ENCODE results near the gene DOHH. TPM values are rescaled to one million over a fixed set of nuclear protein-coding genes. Genes with fewer than 3 reads are reported as not detected.

DOHH gene
- total and polyA plus RNA-seq, 2 donors (not counting 3 experiments of a cell fraction or from before 2014, with no cell fraction given): 8.7 to 15.2 TPM

DNA sequence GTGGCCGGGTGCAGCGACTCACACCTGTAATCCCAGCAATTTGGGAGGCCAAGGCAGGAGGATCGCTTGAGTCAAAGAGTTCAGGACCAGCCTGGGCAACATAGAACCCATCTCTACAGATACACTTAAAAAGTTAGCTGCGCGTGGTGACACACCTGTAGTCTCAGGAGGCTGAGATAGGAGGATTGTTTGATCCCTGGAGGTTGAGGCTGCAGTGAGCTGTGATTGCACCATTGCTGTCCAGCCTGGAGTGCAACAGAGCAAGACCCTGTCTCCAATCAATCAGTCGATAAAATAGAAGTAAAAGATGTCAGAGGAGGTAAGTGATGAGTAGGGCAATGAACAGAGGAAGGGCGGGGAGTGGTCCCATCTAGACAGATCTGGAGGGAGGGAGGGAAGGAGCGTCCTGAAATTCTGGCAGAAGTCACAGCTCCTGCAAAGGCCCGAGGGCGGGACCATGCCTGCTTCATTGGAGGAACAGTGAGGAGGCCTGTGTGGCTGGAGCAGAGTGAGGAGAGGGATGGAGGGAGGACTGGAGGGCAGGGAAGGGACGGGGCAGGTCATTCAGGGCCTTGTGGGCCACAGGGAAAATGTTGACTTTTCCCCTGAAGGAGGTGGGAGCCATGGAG lies 29.9 kb downstream of the DOHH start:
- dilution Hi-C loops (cut with MboI; ENCODE audit: extremely low pct_ligation_motif_present, low sequenced_read_pairs): no loop called here
- intact Hi-C loops (cut with micrococcal nuclease): loop anchor here (5.0 kb wide), 1 partner anchor 163 kb away; no protein-coding TSS in a partner anchor

More for the DNA sequence above, 29.9 kb downstream of the DOHH start:
- Histone ChIP-seq H3K9me3 (replicated peaks; ENCODE audit: control insufficient read depth, insufficient read depth, low read length) (no peaks in the 10 kb centered on the region), H2AFZ (ENCODE audit: low read depth, low read length) (no peak overlapping the region), H3K4me2 (ENCODE audit: insufficient read depth, low read length) (no peak overlapping the region), H4K20me1 (replicated peaks; ENCODE audit: control insufficient read depth, extremely low read depth, insufficient read depth, low read length) (no peaks in the 10 kb centered on the region), H3K36me3 (ENCODE audit: control insufficient read depth in 2 of 2, extremely low read depth in 1 of 2, insufficient read depth in 2 of 2, low read length in 2 of 2) (no peaks in the 10 kb centered on the region), H3K27ac (ENCODE audit: insufficient read depth, low read depth, low read length) (no peak overlapping the region), H3K4me1 (ENCODE audit: control insufficient read depth, extremely low read depth, insufficient read depth, low read length) (no peaks in the 10 kb centered on the region), H3K9me1 (replicated peaks; ENCODE audit: control insufficient read depth, extremely low read depth, insufficient read depth, low read length) (no peaks in the 10 kb centered on the region), H3K27me3 (ENCODE audit: control insufficient read depth in 2 of 2, insufficient read depth in 2 of 2, low read length in 2 of 2) (no peaks in the 10 kb centered on the region), H3K4me3 (replicated peaks in 1 of 3; ENCODE audit: insufficient read depth in 1 of 3, low read depth in 1 of 3, low read length in 3 of 3) (no peak overlapping the region), H3K79me2 (ENCODE audit: control insufficient read depth, insufficient read depth, low read length) (no peaks in the 10 kb centered on the region), H3K9ac (replicated peaks; ENCODE audit: extremely low read depth, insufficient read depth, low read length) (no peak overlapping the region)
- BruUV-seq (replicated peaks): no TSS peak
- POLR2A ChIA-PET: no interaction called here
- DNase-seq (ENCODE audit: low read depth, low spot score): no peak
- CTCF ChIA-PET: interaction anchor here (0.8 to 3.9 kb wide), 14 partner anchors 12 to 168 kb away, joined by 3 to 39 read pairs (median 4); partner anchors contain the start of gene SMIM44
- TF ChIP-seq MYC (IDR thresholded peaks at IDR 0.05; ENCODE audit: low read depth, low read length): no peak
- TF ChIP-seq GATA2 (IDR thresholded peaks at IDR 0.05; ENCODE audit: insufficient read depth, insufficient read length, low read depth, low read length): no peak
- TF ChIP-seq EZH2 (IDR thresholded peaks at IDR 0.05; ENCODE audit: borderline replicate concordance, low read depth, low read length, severe bottlenecking): no peak
- TF ChIP-seq, protein P1, sequence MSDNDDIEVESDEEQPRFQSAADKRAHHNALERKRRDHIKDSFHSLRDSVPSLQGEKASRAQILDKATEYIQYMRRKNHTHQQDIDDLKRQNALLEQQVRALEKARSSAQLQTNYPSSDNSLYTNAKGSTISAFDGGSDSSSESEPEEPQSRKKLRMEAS (IDR thresholded peaks at IDR 0.05; ENCODE audit: insufficient read depth, insufficient read length): no peak
- no peak for TF ChIP-seq FOS (IDR thresholded peaks at IDR 0.05; ENCODE audit: borderline replicate concordance, insufficient read depth, low read length)
- no peak for TF ChIP-seq POLR2A (IDR thresholded peaks at IDR 0.05; ENCODE audit: low read depth, low read length)
- TF ChIP-seq, protein P2, sequence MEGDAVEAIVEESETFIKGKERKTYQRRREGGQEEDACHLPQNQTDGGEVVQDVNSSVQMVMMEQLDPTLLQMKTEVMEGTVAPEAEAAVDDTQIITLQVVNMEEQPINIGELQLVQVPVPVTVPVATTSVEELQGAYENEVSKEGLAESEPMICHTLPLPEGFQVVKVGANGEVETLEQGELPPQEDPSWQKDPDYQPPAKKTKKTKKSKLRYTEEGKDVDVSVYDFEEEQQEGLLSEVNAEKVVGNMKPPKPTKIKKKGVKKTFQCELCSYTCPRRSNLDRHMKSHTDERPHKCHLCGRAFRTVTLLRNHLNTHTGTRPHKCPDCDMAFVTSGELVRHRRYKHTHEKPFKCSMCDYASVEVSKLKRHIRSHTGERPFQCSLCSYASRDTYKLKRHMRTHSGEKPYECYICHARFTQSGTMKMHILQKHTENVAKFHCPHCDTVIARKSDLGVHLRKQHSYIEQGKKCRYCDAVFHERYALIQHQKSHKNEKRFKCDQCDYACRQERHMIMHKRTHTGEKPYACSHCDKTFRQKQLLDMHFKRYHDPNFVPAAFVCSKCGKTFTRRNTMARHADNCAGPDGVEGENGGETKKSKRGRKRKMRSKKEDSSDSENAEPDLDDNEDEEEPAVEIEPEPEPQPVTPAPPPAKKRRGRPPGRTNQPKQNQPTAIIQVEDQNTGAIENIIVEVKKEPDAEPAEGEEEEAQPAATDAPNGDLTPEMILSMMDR (IDR thresholded peaks at IDR 0.05; ENCODE audit: extremely low read depth in 1 of 2, insufficient read depth in 1 of 2, low read depth in 1 of 2, low read length in 2 of 2): no peak
- no peak for TF ChIP-seq POLR2AphosphoS5 (IDR thresholded peaks at IDR 0.05; ENCODE audit: insufficient read depth, low read depth, low read length)
- TF ChIP-seq JUN (IDR thresholded peaks at IDR 0.05; ENCODE audit: borderline replicate concordance, insufficient read depth, insufficient read length, low read depth): no peak
- FAIRE-seq: no peak

Measured in endothelial cell of umbilical vein (primary cell).